Measurements from ENCODE around the gene RALGPS2. TPM values are rescaled to one million over a fixed set of nuclear protein-coding genes. Genes with fewer than 3 reads are reported as not detected.
A peak's percentile ranks its signal among the peaks of the same experiment; 100 is the strongest.

The RALGPS2 gene
- total and polyA plus RNA-seq, 2 of the 13 experiments (the other 11 are each of a cell fraction or from before 2014, with no cell fraction given), result 15.6 to 36.0 TPM

- no peak for TF ChIP-seq U2AF1 (optimal IDR thresholded peaks at IDR 0.05; ENCODE audit: low read depth, low read length)
- TF ChIP-seq ERF (CRISPR knock-in tag; IDR thresholded peaks at IDR 0.05), result no peak
- TF ChIP-seq ZNF781 (CRISPR knock-in tag; IDR thresholded peaks at IDR 0.05; ENCODE audit: borderline replicate concordance, not compliant biosample characterization), result no peak
- no peak for TF ChIP-seq NFE2L1 (CRISPR knock-in tag; IDR thresholded peaks at IDR 0.05; ENCODE audit: borderline replicate concordance)
- no peak for TF ChIP-seq FOXC1 (CRISPR knock-in tag; IDR thresholded peaks at IDR 0.05; ENCODE audit: borderline replicate concordance)
- no peak for TF ChIP-seq AHR (CRISPR knock-in tag; IDR thresholded peaks at IDR 0.05)
- TF ChIP-seq ZNF350 (CRISPR knock-in tag; IDR thresholded peaks at IDR 0.05; ENCODE audit: borderline replicate concordance, low read depth), result no peak
- TF ChIP-seq PAXIP1 (CRISPR knock-in tag; conservative IDR thresholded peaks at IDR 0.05), result peak; percentile 56; the same call in 1 of the 2 replicates
- no peak for TF ChIP-seq THAP7 (CRISPR knock-in tag; IDR thresholded peaks at IDR 0.05)
- no peak for TF ChIP-seq RERE (CRISPR knock-in tag; IDR thresholded peaks at IDR 0.05; ENCODE audit: low read depth)
- TF ChIP-seq ZBTB2 (CRISPR knock-in tag; IDR thresholded peaks at IDR 0.05; ENCODE audit: low read depth), result no peak
- TF ChIP-seq RNF219 (CRISPR knock-in tag; IDR thresholded peaks at IDR 0.05), result no peak
- no peak for TF ChIP-seq BCL3 (CRISPR knock-in tag; IDR thresholded peaks at IDR 0.05)
- peak; percentile 41 for TF ChIP-seq MED8 (CRISPR knock-in tag; IDR thresholded peaks at IDR 0.05; ENCODE audit: insufficient replicate concordance)
Measured at GRCh38 chr1:178726087-178726517, 1.1 kb downstream of the RALGPS2 start (continued).

All from HepG2 (cell line).